ENCODE data around the gene ARHGAP22.

ARHGAP22 gene

GRCh38 chr10:48411510-48411909, 193.4 kb downstream of the ARHGAP22 start:
- no peak for DNase-seq

GRCh38 chr10:48410503-48410902, 194.4 kb downstream of the ARHGAP22 start:
- no peak for DNase-seq

- no peak for DNase-seq
These were observed 198.2 kb downstream of the ARHGAP22 start for GRCh38 chr10:48406658-48407057.

- DNase-seq: no peak
These were observed 198.7 kb downstream of the ARHGAP22 start for GRCh38 chr10:48406204-48406603.

GRCh38 chr10:48404646-48405045, 200.2 kb downstream of the ARHGAP22 start:
- no peak for DNase-seq

GRCh38 chr10:48400850-48401220, 204.0 kb downstream of the ARHGAP22 start:
- no peak for DNase-seq

DNA sequence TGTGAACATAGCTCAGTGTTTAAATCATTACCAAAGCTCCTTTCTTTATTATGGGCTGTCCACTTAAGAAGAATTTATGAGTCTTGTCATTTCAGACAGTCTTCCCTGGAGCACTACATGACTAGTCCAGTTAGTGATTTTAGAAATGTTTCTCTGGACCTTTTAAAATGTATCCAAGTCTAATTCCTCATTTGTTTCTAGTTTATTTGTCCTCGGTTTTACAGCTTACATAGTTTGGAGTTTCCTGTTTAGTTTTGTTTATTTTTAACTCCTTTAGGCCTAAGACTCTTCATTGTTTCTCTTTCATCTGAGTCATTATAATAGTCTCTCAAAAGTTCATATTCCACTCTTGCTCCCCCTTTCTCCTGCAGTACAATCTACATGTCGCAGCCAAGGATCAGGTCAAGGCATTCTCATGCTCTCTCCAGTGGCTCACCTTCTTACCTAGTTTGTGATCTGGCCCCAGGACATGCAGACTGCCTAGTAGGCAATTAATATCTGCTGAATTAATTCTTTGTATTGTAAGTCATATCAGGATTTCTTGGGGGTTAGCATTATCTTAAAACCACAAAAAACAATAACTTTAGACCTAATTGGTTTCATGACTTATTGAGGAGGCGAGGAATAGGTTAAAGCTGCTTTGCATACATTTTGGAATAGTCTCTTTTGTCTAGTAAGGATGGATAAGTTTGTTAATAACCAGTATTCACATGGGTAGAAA, 204.6 kb downstream of the ARHGAP22 start:
- DNase-seq: no peak

DNA sequence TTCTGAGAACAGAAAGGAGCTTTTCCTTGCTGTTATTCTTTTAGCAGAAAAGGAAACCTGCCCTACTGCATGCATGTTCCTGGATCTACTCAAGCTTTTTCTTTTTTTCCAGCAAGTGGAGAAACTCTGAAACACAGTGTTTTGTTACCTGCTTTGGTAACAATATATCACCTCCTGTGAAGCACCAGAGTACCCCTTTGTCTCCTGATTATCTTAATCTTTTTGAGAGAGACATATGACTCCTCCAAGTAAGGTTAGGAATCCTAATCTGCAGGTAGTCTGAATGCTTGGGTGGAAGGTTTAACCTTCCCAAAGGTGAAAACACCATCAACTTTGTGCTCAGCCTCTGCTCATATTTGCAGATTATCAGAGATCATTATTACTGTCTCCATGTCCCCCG, 205.3 kb downstream of the ARHGAP22 start:
- no peak for DNase-seq

- DNase-seq: no peak
These were observed 205.8 kb downstream of the ARHGAP22 start for GRCh38 chr10:48399056-48399541.

- DNase-seq: no peak
These were observed 206.6 kb downstream of the ARHGAP22 start for GRCh38 chr10:48398261-48398660.

All from activated CD4-positive, alpha-beta T cell treated with anti-CD3 and anti-CD28 coated beads for 4 hours (primary cell).